NCI-H82 (cell line): ENCODE measurements around the gene OCA2.

ENCODE experiments used
- DNase-seq: peaks from one replicate; lab custom pipeline; 2025; lab: John Stamatoyannopoulos, UW

Gene OCA2

DNA sequence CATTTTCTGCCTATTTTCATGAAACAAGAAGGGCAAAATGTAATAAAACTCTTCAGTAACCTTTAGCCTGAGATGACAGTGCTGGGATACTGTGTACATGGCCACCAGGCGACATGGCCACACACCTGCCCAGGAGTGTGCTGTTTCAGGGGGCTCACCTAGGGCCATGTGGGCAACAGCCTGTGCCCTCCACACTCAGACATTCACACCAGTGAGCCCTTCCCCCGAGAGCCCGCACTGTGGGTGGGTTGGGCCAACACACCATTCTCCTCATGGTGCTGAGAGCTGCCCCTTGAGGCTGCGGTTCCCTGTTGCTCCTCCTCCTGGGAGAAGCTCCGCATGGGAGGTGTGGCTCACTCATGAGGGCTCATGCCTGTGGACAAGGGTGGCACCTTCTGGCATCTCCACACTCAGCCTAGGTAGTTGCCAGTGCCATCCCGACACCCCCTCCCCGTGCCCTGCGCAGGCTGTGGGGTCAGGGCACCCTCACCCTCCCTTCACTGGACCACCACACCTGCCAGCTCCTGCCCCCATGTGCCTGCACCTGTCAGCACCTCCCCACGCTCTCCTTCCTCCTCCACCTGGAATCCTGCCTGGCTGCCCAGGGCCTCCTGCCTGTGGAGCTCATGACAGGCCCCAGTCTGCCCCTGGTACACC lies 19.7 kb downstream of the OCA2 start:
- no peak for DNase-seq

DNA sequence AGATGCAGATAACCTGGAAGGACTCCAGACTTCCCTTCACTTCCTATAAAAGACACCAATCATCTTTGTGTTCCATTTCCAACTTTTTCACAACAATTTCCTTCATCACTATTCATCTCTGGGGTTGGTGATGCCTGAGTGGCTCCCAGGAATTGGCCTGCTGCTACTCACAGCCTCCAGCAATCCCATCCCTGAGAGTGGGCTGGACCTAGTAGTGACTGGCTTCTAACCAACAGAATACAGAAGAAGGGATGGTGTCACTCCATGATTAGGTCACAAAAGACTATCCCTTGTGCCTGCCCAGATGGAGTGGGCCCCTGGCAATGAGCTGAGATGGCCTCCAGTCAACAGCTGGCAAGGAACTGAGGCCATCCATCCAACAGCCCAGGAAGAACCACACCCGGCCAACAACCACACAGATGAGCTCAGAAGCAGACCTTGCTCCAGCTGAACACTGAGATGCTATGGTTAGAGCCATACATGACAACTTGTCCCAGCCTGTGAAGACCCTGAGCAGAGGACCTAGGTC lies 20.9 kb downstream of the OCA2 start:
- no peak for DNase-seq

- DNase-seq, result no peak
These were observed 23.5 kb downstream of the OCA2 start for GRCh38 chr15:28075573-28075972.

DNA sequence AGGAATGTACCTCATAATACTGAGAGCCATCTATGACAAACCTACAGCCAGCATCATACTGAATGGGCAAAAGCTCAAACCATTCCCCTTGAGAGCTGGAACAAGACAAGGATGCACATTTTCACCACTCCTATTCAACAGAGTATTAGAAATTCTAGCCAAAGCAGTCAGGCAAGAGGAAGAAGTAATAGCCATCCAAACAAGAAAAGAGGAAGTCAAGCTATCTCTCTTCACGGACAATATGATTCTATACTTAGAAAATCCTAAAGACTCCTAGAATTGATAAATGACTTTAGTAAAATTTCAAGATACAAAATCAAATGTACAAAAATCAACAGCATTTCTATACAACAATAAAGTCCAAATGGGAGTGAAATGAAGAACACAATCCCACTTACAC lies 30.2 kb downstream of the OCA2 start:
- DNase-seq, result no peak

- no peak for DNase-seq
These were observed 32.9 kb downstream of the OCA2 start for GRCh38 chr15:28066231-28066630.

GRCh38 chr15:28060005-28060404 lies 39.1 kb downstream of the OCA2 start:
- no peak for DNase-seq

DNA sequence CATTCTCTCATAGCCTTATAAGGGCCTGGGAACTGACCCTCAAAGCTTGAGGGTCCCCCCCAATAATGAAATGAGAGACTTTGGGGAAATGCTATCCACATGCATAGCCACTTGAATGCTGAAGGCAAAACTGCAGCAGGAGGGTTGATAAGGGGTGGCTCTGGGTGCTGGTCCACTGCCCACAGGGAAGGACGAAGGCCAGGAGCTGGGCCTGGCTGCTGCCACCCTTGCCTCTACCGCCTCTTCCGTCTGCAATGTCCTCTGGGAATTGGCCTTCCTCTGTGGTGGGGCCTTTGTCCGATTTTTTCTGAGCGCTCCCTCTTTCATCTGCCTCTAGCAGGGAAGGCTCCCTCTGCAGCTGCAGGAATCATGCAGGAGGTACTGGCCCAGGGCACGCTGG lies 41.0 kb downstream of the OCA2 start:
- no peak for DNase-seq

GRCh38 chr15:28051955-28052633 lies 47.0 kb downstream of the OCA2 start:
- peak; percentile 39 for DNase-seq

DNA sequence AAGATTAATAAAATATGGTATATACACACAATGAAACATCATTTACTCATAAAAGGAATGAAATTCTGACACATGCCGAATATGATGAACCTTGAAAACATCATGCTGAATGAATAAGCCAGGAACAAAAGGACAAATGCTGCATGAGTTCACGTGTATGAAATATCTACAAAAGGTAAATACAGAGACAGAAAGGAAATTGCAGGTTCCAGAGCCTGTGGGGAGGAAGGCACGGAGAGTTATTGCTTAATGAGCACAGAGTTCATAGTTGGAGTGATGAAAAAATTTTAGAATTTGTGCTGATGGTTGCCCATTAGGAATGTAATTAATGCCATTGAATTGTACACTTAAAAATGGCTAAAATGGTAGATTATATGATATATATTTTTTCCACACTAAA lies 49.5 kb downstream of the OCA2 start:
- DNase-seq, result no peak

DNA sequence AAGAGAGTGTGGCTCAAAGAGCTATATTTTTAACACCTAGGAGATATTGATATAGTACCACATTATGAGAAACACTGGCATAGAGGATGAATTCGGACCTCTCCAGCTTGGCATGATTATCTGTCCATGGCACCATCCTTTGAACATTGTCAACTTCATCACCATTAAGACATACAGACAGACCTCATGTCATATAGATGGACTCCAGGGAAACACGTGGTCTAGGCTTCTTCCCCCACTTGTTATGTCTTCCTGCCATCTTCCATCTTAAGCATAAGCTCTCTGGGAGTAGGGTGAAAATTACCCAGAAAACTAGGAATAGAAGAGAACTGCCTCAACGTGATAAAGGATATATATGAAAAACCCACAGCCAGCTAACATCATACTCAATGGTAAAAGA lies 51.8 kb downstream of the OCA2 start:
- no peak for DNase-seq

DNA sequence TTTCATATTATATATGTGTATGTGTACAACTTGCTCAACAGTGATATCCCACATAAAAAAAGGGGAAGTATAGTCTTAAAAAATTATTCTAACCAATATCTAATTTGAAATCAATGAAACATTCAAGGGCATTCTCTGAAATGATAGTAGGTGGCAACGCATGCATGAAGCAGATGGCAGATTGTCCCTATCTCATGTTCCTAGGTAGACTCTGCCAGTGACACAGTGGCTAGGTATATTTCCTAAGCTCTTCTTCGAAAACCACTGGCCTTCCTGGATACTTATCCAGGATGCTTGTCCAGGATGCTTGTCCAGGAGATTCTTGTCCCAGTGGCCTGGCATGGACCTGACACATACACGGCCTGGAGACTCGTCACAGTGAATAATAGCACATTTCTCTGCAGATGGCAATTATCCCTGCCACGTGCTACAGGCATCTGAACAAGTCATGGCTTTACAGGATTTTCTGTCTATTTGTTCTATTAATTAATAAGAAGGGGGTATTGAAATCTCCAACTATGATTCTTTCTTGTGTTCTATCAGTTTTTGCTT lies 54.9 kb downstream of the OCA2 start:
- peak; percentile 12 for DNase-seq

DNA sequence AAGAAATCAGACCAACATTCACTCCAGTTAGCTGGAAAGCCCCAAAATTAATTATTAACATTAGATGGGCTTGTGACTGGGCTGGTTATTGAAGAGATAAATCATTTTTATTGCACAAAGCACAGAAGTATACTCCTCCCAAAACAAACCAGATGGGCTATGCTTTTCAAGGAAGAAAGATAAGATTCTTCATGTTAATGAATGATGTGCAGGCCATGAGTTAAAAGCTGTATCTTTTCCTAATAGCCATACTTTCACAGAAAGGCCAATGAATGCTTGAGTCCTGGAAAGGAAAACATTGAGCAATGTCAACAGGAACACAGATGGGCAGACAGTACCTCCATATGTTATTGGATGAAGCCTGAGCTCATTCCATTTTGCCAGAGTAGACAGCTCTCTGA lies 55.4 kb downstream of the OCA2 start:
- peak; percentile 30 for DNase-seq

GRCh38 chr15:28037969-28038590 lies 61.0 kb downstream of the OCA2 start:
- DNase-seq, result no peak

DNA sequence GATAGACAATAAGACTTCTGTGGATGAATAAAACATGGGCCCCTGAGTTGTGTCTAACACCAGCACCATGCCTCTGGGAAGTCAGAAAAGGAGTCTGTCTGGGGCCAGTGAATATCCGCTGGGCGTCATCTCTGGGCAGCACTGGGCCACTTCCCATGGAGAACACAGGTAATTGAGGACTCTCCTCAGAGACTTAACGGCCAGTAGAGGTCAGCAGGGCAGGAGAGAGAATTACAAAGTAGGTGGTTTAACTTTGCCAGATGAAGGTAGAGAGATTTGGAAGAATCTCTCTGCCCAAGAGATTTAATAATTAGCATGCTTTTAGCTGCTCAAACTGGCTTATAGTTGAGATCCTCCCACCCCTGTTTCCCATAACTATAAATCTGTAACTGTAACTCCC lies 65.7 kb downstream of the OCA2 start:
- no peak for DNase-seq

DNA sequence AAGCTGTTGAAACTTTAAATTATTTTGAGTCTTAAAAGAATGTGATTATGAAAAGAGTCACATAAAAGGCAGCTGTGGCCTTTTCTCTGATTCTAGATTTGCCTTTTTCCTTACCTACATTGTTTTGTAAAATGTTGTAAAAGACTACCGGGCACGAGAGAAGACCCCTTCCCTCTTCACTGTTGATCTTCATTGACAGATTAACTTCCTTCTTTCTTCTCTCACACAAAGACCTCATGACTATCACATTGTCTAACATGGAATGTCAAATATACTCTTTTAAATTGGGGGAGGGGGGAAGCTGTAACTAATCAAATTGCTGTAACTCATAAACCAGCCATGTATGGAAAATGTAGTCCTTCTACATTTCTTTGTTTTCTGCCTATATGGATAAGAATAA lies 68.3 kb downstream of the OCA2 start:
- DNase-seq, result no peak

DNA sequence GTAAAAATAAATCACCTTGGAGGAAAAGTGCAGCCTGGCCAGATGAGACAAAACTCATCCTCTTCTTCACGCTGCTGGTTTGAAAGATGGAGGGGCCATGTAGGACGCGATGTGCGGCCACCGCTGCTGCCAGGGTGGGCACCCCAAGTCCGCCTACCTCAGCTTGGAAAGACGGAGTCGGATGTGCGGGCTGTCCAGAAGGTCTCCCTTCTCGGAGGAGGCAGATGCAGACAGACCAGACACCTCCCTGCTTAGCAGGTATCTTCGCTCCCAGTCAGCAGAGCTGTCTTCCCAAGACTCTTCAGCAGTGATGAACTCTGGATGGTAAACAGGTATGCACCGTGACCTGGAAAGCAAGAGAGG lies 71.4 kb downstream of the OCA2 start:
- no peak for DNase-seq

DNA sequence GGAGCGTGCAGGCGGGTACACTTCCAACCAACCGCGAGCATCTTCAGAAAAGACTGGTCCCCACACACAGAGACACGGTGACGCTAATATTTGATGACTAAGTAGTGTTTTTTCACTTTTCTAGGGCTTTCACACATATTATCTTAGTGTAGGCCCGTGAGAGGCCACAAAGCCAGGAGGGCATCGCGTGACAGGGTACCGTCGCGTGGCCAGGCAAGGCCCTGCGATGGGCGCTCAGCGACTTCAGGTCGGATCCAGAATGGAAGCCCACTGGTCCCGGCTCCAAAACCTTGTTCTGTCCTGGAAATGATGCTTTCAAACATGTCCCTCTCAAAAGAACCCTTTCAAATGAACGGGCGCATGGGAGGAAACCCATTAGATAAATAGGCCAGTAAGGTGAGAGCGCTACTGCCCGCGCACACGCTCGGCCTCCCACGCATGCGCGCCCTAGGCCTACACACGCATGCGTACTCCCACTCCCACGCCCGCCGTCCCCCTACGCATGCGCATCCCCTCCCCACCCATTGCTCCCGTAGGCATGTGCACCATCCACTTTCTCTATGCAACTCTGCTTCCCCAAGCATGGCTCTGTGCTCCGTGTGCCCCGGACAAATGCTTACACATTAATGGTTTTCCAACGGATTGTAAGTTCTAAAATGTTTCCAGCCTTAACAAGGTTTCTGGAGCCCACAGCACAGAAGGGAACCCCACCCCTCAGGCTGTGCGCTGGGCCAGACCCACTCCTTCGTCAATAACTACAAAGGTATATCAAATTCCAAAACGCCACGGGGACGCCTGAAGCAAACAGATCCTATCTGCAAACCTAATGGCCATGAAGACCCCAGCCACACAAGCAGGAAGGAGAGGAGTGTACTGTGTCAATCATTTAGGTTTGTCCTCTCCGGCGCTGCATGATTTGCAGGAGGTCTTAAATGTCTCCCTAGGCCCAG lies 72.1 kb downstream of the OCA2 start:
- DNase-seq, result no peak

DNA sequence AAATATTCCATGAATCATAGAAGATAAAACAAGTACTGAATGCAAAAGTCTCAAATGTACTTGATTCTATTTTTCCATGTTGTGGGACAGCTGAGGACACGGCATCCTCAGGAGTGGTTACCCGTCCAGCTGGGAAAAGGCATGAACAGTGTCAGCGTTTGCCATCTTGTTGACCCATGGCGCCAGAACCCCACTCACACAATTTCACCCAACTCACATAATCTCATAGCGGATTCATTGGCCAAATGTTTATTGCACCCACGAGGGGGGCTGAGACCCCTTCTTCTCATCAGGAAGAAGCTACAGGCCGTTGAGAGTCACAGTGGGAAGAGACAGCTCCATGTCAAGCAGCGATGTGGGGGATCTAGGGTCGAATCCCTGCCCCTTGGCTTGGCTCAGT lies 72.9 kb downstream of the OCA2 start:
- no peak for DNase-seq

DNA sequence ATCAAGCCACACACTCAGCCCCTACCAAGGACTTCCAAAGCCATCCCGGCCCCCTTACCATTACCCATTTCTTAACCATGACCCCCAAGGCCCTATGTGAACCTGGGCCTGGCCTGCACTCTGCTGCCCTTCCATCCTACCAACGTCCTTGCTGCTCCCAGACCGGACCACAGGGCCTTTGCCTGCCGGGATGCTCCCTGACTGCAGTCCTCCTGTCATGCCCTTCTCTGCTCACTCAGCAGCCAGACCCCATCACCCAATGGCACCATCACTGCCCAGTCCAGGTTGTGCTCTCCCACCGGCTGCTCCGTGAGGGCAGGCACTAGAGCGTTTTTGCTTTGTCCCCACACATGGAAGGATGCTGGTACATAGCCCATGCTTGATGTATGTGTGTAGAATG lies 73.7 kb downstream of the OCA2 start:
- DNase-seq, result no peak

- no peak for DNase-seq
These were observed 74.2 kb downstream of the OCA2 start for GRCh38 chr15:28024889-28025250.

GRCh38 chr15:28023933-28024888 lies 74.9 kb downstream of the OCA2 start:
- DNase-seq, result no peak
